H1 (cell line): ENCODE measurements around the gene CERKL. TPM values are rescaled to one million over a fixed set of nuclear protein-coding genes. Genes with fewer than 3 reads are reported as not detected.
A peak's percentile ranks its signal among the peaks of the same experiment; 100 is the strongest.

Experiments used
- CTCF ChIA-PET: fragments of 300-600 bp; sonication (Branson Sonifier 250); formaldehyde crosslinking; loops from one replicate; lab custom pipeline; 2021; ENCODE audit not compliant: partially characterized antibody; lab: Charles Lee
- POLR2A ChIA-PET: fragments of 300-600 bp; sonication (Branson Sonifier 250); formaldehyde crosslinking; loops from one replicate; lab custom pipeline; 2021; ENCODE audit warnings: inconsistent platforms; ENCODE audit not compliant: partially characterized antibody; lab: Charles Lee
- DNase-seq, 2 experiments: peaks; one replicate each; pipeline versions ENCODE4 v3.0.0 to v3.0.0-alpha.2; 2010 to 2022; ENCODE audit warnings: low spot score in 2 of 2, low read depth in 1 of 2, mixed read lengths in 1 of 2
- FAIRE-seq: peaks from 2 replicates; lab custom pipeline; 2011; peaks lifted over from hg19 to GRCh38; lab: Jason Lieb, UNC
- H2AFZ ChIP-seq: 2 replicates; pipeline ENCODE4 v1.8.1; 2012; ENCODE audit warnings: low read length, inconsistent platforms
- H2AK5ac ChIP-seq: 2 replicates; pipeline ENCODE4 v1.6.1; 2013; ENCODE audit warnings: low read depth, low read length
- H2BK120ac ChIP-seq: replicated peaks from 2 replicates; pipeline ENCODE3; 2013; ENCODE audit warnings: low read depth, low read length, inconsistent platforms
- H2BK12ac ChIP-seq: 2 replicates; pipeline ENCODE4 v1.6.1; 2013; ENCODE audit warnings: low read depth, low read length
- H2BK15ac ChIP-seq: 2 replicates; pipeline ENCODE4 v1.6.1; 2013; ENCODE audit warnings: low read length
- H2BK20ac ChIP-seq: 2 replicates; pipeline ENCODE4 v1.6.1; 2013; ENCODE audit warnings: low read length
- H2BK5ac ChIP-seq: 2 replicates; pipeline ENCODE4 v1.6.1; 2013; ENCODE audit warnings: low read depth, low read length
- H3K14ac ChIP-seq: 2 replicates; pipeline ENCODE4 v1.6.1; 2013; ENCODE audit warnings: inconsistent platforms; ENCODE audit not compliant: insufficient read length
- H3K18ac ChIP-seq: 2 replicates; pipeline ENCODE4 v1.6.1; 2013; ENCODE audit warnings: low read length; ENCODE audit errors: extremely low read depth
- H3K23ac ChIP-seq: 2 replicates; pipeline ENCODE4 v1.6.1; 2013; ENCODE audit warnings: inconsistent platforms; ENCODE audit not compliant: insufficient read length
- H3K23me2 ChIP-seq: 2 replicates; pipeline ENCODE4 v1.6.1; 2013; ENCODE audit warnings: low read depth, low read length
- H3K27ac ChIP-seq: 2 replicates; pipeline ENCODE4 v1.6.1; 2011; ENCODE audit warnings: low read depth, low read length, inconsistent platforms
- H3K27me3 ChIP-seq, 4 experiments: replicated peaks in 1 of 4; 1 replicate in 1 of 4; 2 replicates in 3 of 4; pipeline versions ENCODE4 v1.6.1 to v1.8.1; 2011 to 2013; ENCODE audit warnings: low read length in 3 of 4, mild to moderate bottlenecking in 3 of 4, inconsistent platforms in 2 of 4, mixed read lengths in 2 of 4, moderate library complexity in 1 of 4; ENCODE audit not compliant: control insufficient read depth in 3 of 4, insufficient read depth in 3 of 4; ENCODE audit errors: extremely low read depth in 1 of 4
- H3K36me3 ChIP-seq, 4 experiments: 2 replicates each; pipeline versions ENCODE4 v1.6.1 to v1.8.1; 2011 to 2013; ENCODE audit warnings: mild to moderate bottlenecking in 4 of 4, low read length in 3 of 4, moderate library complexity in 2 of 4, control low read depth in 1 of 4, inconsistent platforms in 1 of 4; ENCODE audit not compliant: insufficient read depth in 4 of 4, control insufficient read depth in 2 of 4
- H3K4ac ChIP-seq: replicated peaks from 2 replicates; pipeline ENCODE3; 2013; ENCODE audit warnings: low read length, low read depth, mixed read lengths, inconsistent platforms; ENCODE audit not compliant: insufficient read length
- H3K4me1 ChIP-seq, 4 experiments: replicated peaks in 1 of 4; 1 replicate in 1 of 4; 2 replicates in 3 of 4; pipeline versions ENCODE4 v1.6.1 to v1.8.1; 2011 to 2013; ENCODE audit warnings: low read length in 3 of 4, inconsistent platforms in 2 of 4, mixed read lengths in 1 of 4; ENCODE audit not compliant: insufficient read depth in 4 of 4, control insufficient read depth in 3 of 4
- H3K4me2 ChIP-seq, 2 experiments: 2 replicates each; pipeline versions ENCODE4 v1.6.1 to v1.8.1; 2011 to 2013; ENCODE audit warnings: low read depth in 2 of 2, low read length in 2 of 2, control low read depth in 1 of 2, inconsistent platforms in 1 of 2, mild to moderate bottlenecking in 1 of 2; ENCODE audit not compliant: insufficient read depth in 1 of 2
- H3K4me3 ChIP-seq, 4 experiments: fragments of 200-600, 300-600 bp in 1 of 4; sonication (generic), shearing (Covaris generic), sonication (Bioruptor Twin) in 1 of 4; 2 replicates each; pipeline versions ENCODE4 v1.5.1 to v1.8.1; 2011 to 2016; ENCODE audit warnings: low read length in 4 of 4, low read depth in 3 of 4, control low read depth in 2 of 4, inconsistent platforms in 2 of 4, mild to moderate bottlenecking in 2 of 4, mixed read lengths in 1 of 4, moderate library complexity in 1 of 4; ENCODE audit not compliant: insufficient read depth in 2 of 4; ENCODE audit errors: extremely low read depth in 1 of 4
- H3K56ac ChIP-seq: replicated peaks from 2 replicates; pipeline ENCODE3; 2013; ENCODE audit warnings: low read depth, mild to moderate bottlenecking, mixed read lengths, low read length, inconsistent platforms; ENCODE audit not compliant: insufficient read length
- H3K79me1 ChIP-seq: 2 replicates; pipeline ENCODE4 v1.6.1; 2013; ENCODE audit warnings: low read depth, low read length, control low read depth
- H3K79me2 ChIP-seq, 2 experiments: 2 replicates each; pipeline versions ENCODE4 v1.6.1 to v1.8.1; 2012 to 2013; ENCODE audit warnings: low read length in 2 of 2, mild to moderate bottlenecking in 2 of 2, inconsistent platforms in 1 of 2; ENCODE audit not compliant: insufficient read depth in 2 of 2, control insufficient read depth in 1 of 2
- H3K9ac ChIP-seq, 4 experiments: replicated peaks in 1 of 4; 1 replicate in 1 of 4; 2 replicates in 3 of 4; pipeline versions ENCODE4 v1.6.1 to v1.8.1; 2011 to 2013; ENCODE audit warnings: low read depth in 3 of 4, low read length in 3 of 4, control low read depth in 2 of 4, mild to moderate bottlenecking in 2 of 4, moderate library complexity in 2 of 4, inconsistent platforms in 1 of 4; ENCODE audit errors: extremely low read depth in 1 of 4
- H3K9me3 ChIP-seq, 2 experiments: 2 replicates each; pipeline versions ENCODE4 v1.6.1 to v1.8.1; 2012 to 2013; ENCODE audit warnings: mild to moderate bottlenecking in 2 of 2, moderate library complexity in 2 of 2, control low read depth in 1 of 2, inconsistent platforms in 1 of 2, low read depth in 1 of 2, low read length in 1 of 2, mixed read lengths in 1 of 2; ENCODE audit not compliant: insufficient read depth in 2 of 2
- H4K20me1 ChIP-seq, 2 experiments: replicated peaks in 1 of 2; 2 replicates each; pipeline versions ENCODE3 to v1.8.1; 2011 to 2013; ENCODE audit warnings: inconsistent platforms in 2 of 2, low read length in 2 of 2, mild to moderate bottlenecking in 1 of 2; ENCODE audit not compliant: insufficient read depth in 2 of 2, control insufficient read depth in 1 of 2
- H4K5ac ChIP-seq: 2 replicates; pipeline ENCODE4 v1.6.1; 2013; ENCODE audit warnings: low read length, low read depth, mixed read lengths, inconsistent platforms; ENCODE audit not compliant: insufficient read length
- H4K8ac ChIP-seq: 2 replicates; pipeline ENCODE4 v1.8.0; 2013; ENCODE audit warnings: mild to moderate bottlenecking, moderate library complexity, low read length, inconsistent platforms; ENCODE audit not compliant: insufficient read depth; ENCODE audit errors: extremely low read depth
- H4K91ac ChIP-seq: replicated peaks from 2 replicates; pipeline ENCODE3; 2013; ENCODE audit warnings: low read length, mixed read lengths, inconsistent platforms; ENCODE audit not compliant: insufficient read length
- RAD21 ChIP-seq, 2 experiments: IDR thresholded peaks in 1 of 2; conservative IDR thresholded peaks in 1 of 2; 2 replicates each; pipeline ENCODE4 v1.6.1; 2011; ENCODE audit warnings: low read depth in 2 of 2, low read length in 2 of 2, improper control_type of control experiment in 1 of 2, inconsistent platforms in 1 of 2, mild to moderate bottlenecking in 1 of 2, moderate library complexity in 1 of 2
- TAF7 ChIP-seq: optimal IDR thresholded peaks from 2 replicates; pipeline ENCODE3; 2011; ENCODE audit warnings: low read depth, mild to moderate bottlenecking, inconsistent platforms, low read length, moderate library complexity, borderline replicate concordance
- TEAD4 ChIP-seq: IDR thresholded peaks from 2 replicates; pipeline ENCODE4 v1.6.1; 2012; ENCODE audit warnings: low read depth, low read length, inconsistent platforms, mixed read lengths
- WGBS, 2 experiments: shearing (Covaris generic) in 1 of 2; methylation state at CpG; one replicate each; pipeline versions ENCODE4 v1.1.6 to v1.1.7; 2013 to 2015; ENCODE audit warnings: low lambda C conversion rate in 2 of 2, mixed read lengths in 2 of 2, inconsistent platforms in 1 of 2, low coverage in 1 of 2, missing lambda C conversion rate in 1 of 2; ENCODE audit not compliant: insufficient replicate concordance in 2 of 2, insufficient coverage in 1 of 2, insufficient read length in 1 of 2; ENCODE audit errors: extremely low coverage in 1 of 2, missing lambda C conversion rate in 1 of 2; 5-methylcytosine and 5-hydroxymethylcytosine counted together
- polyA plus RNA-seq, 7 experiments: library from polyadenylated mRNA; depleted of rRNA in 3 of 7; stranded (reverse) in 5 of 7; unstranded in 2 of 7; fragments of >200 nt in 5 of 7; fragments of 200-250 nt in 2 of 7; gene quantifications; 1 replicate in 5 of 7; 2 replicates in 1 of 7; 4 replicates in 1 of 7; pipeline versions ENCODE4 v1.2.1 to v1.2.3, GENCODE V29; 2011 to 2013; ENCODE audit warnings: missing spikeins in 2 of 7, mixed read lengths in 2 of 7
- total RNA-seq: library from RNA; stranded (reverse); fragmentation: NEBNext Ultra II Directional; extraction: Animal tissue kit (Norgen Biotek cat#: 25700); gene quantifications from 2 replicates; pipeline ENCODE4 v1.2.1, GENCODE V29; 2021
- TF ChIP-seq, protein P1 (sequence below), 3 experiments: IDR thresholded peaks; 1 replicate in 2 of 3; 2 replicates in 1 of 3; pipeline versions ENCODE4 v1.5.1 to v1.6.1; 2011; ENCODE audit warnings: low read length in 3 of 3, mild to moderate bottlenecking in 3 of 3, inconsistent platforms in 2 of 3, low read depth in 1 of 3, moderate library complexity in 1 of 3; ENCODE audit not compliant: insufficient read depth in 1 of 3; ENCODE audit errors: control extremely low read depth in 1 of 3

Gene CERKL
- total and polyA plus RNA-seq, 2 of the 8 experiments (the other 6 are each of a cell fraction or from before 2014, with no cell fraction given): 0.05 TPM; not detected in 1

DNA sequence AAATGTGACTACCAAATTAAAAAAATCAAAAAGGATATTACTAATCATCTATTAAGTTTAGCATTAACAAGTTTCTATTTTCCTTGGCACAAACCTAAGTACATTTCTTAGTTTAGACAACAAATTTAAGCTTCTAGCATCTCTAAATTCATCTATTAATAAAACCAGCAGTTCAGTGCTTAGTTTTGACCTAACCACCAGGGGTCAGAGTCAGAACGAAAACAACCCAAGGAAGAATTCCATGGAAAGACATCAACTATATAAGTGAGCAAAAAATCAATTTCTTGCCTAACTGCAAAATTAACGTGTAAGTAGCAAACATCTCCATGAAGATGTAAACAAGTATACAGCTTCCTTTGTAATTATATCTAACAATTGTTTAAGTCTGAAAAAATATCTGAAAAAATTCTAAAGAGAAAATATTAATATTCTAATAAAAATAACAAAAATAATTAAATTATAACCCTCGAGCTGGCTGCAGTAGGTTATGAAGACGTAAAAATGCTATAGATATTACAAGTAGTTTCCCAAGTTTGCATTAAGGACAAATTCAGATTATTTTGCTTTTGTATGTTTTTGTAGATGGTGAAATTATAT lies 83.7 kb downstream of the CERKL start:
- H2BK5ac ChIP-seq: no peak overlapping the region
- no peaks in the 10 kb centered on the region for H3K79me1 ChIP-seq
- no peak overlapping the region for H2BK15ac ChIP-seq
- FAIRE-seq (peak; percentile 57), DNase-seq (no peak)
- ChIA-PET CTCF (interaction anchor here (0.6 to 8.5 kb wide), 38 partner anchors 9 to 468 kb away, joined by 3 to 183 read pairs (median 4); partner anchors contain the start of gene ITGA4), POLR2A (interaction anchor here (0.8 kb wide), 1 partner anchor 28 kb away, joined by 3 read pairs; no protein-coding TSS in a partner anchor)
- no peak overlapping the region for H2AK5ac ChIP-seq
- TF ChIP-seq, protein P1, sequence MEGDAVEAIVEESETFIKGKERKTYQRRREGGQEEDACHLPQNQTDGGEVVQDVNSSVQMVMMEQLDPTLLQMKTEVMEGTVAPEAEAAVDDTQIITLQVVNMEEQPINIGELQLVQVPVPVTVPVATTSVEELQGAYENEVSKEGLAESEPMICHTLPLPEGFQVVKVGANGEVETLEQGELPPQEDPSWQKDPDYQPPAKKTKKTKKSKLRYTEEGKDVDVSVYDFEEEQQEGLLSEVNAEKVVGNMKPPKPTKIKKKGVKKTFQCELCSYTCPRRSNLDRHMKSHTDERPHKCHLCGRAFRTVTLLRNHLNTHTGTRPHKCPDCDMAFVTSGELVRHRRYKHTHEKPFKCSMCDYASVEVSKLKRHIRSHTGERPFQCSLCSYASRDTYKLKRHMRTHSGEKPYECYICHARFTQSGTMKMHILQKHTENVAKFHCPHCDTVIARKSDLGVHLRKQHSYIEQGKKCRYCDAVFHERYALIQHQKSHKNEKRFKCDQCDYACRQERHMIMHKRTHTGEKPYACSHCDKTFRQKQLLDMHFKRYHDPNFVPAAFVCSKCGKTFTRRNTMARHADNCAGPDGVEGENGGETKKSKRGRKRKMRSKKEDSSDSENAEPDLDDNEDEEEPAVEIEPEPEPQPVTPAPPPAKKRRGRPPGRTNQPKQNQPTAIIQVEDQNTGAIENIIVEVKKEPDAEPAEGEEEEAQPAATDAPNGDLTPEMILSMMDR (IDR thresholded peaks at IDR 0.05; ENCODE audit: control extremely low read depth in 1 of 3, insufficient read depth in 1 of 3, low read depth in 1 of 3, low read length in 3 of 3): peak in 2 of 3 experiments; percentile 46 to 48; a peak in 2 of 4 replicates
- TF ChIP-seq RAD21 (IDR thresholded peaks at IDR 0.05 in 1 of 2, conservative IDR thresholded peaks at IDR 0.05 in 1 of 2; ENCODE audit: low read depth in 2 of 2, low read length in 2 of 2): peak; percentile 73 to 76
- 0 out of 2 replicates have a peak, but pooled peaks have one; percentile 14 for TF ChIP-seq TEAD4
- no peak for TF ChIP-seq TAF7
- H3K4me1 ChIP-seq: no peaks in the 10 kb centered on the region
- H3K56ac ChIP-seq: no peak overlapping the region
- no peaks in the 10 kb centered on the region for H3K79me2 ChIP-seq
- H3K27ac ChIP-seq: no peak overlapping the region
- H2BK20ac ChIP-seq: no peak overlapping the region
- H3K23me2 ChIP-seq: no peaks in the 10 kb centered on the region
- H2AFZ ChIP-seq: no peak overlapping the region
- no peaks in the 10 kb centered on the region for H4K20me1 ChIP-seq
- no peaks in the 10 kb centered on the region for H3K9me3 ChIP-seq
- H3K23ac ChIP-seq: no peak overlapping the region
- no peak overlapping the region for H3K14ac ChIP-seq
- no peak overlapping the region for H4K5ac ChIP-seq
- H4K91ac ChIP-seq: no peak overlapping the region
- 47% methylated on average over 4 of the region's 4 CpGs; no CpG with 5 or more reads in 1 of the 2 experiments for WGBS, 2 experiments
- H3K4me2 ChIP-seq: no peak overlapping the region
- H3K4ac ChIP-seq: no peak overlapping the region
- no peaks in the 10 kb centered on the region for H3K27me3 ChIP-seq
- H3K36me3 ChIP-seq: no peaks in the 10 kb centered on the region
- no peak overlapping the region for H3K4me3 ChIP-seq
- H3K18ac ChIP-seq: no peak overlapping the region
- H3K9ac ChIP-seq: no peak overlapping the region
- H4K8ac ChIP-seq: no peak overlapping the region
- H2BK120ac ChIP-seq: no peak overlapping the region
- no peak overlapping the region for H2BK12ac ChIP-seq
